GM18951 (cell line): Measurements from ENCODE around the gene CTTN.

ENCODE experiments used
- POLR2A ChIP-seq: IDR thresholded peaks from 4 replicates; pipeline ENCODE4 v1.6.1; 2011; ENCODE audit warnings: mild to moderate bottlenecking; ENCODE audit not compliant: insufficient read length, insufficient read depth; ENCODE audit errors: extremely low read depth
- in situ Hi-C: fragments of 300-500 bp; cut with MboI; formaldehyde crosslinking; loops from one replicate; pipeline ENCODE4 v1.12.0; 2022; ENCODE audit warnings: low sequenced_read_pairs, mixed read lengths, inconsistent platforms; ENCODE audit not compliant: unreplicated experiment

Gene CTTN

DNA sequence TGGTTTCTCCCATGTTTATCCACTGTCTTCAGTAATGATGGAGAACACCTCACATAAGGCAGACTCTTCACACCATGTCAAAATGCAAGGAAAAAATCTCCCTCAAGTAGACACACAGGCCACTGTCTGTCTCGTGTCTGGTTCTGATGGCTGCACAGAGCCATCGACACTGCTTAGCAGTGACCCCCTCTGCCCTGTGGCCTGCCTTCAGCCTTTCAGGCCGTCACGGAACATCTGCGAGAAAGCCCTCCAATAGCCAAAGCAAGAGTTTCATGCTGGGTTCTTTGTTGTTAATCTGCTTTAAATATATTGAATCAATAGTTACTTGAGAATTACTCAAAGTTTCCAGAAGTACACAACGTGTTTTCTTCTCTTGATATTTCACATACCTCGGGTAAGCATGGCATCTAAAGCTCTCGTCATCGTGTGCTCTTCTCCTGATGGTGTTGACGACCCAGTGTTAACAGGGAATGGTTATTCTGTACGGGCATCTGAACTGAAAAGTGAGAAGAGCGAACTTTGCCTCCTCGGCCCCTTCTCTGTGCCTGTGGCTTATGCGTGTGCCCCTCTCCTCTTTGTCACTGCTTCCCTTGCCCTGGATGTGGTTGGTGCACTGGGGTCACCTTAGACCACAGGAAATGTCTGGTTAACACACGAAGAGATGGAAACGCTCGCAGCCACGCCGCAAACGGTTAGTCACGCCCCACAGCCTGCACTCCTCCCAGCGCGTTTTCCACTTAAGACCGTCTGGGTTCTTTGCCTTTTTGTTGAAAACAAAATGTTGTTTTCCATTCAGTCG, 33.4 kb upstream of the CTTN start:
- in situ Hi-C loops = no loop called here
- no peak for TF ChIP-seq POLR2A

DNA sequence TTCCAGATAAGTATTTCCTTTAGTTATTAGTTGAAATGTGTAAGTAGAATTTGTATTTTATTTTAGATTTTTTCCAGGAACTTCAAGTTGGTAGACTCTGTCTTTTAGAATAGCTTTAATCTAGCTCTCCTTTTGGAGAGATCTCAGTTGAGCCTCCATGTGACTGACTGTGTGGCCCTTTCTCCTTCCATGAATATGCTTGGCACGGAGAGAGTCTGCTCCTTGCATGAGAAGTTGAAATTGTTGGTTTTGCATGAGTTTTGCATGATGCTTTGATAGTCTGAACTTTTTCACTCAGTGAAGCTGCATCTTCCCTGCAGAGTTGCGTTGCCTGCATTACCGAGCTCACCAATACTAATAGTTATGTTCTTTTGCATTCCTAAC, 32.8 kb upstream of the CTTN start:
- TF ChIP-seq POLR2A = no peak

GRCh38 chr11:70367071-70367470, 31.3 kb upstream of the CTTN start:
- no peak for TF ChIP-seq POLR2A
- in situ Hi-C loops = no loop called here

More for the DNA sequence above, 32.8 kb upstream of the CTTN start:
- in situ Hi-C loops = no loop called here

DNA sequence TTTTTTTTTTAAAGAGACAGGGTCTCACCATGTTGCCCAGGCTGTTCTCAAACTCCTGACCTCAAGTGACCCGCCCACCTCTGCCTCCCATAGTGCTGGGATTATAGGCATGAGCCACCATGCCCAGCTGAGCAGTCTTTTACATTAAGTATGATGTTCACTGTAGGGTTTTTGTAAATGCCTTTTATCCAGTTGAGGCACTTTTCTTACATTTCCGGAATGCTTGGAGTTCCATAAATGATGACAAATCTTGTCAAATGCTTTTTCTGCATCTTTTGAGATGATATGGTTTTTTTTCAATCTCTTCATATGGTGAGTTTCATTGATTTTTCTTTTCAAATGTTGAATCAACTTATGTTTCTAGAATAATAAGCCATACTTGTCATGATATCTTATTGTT, 29.4 kb upstream of the CTTN start:
- in situ Hi-C loops = no loop called here
- TF ChIP-seq POLR2A = no peak

- TF ChIP-seq POLR2A = no peak
- in situ Hi-C loops = no loop called here
These were observed 27.1 kb upstream of the CTTN start for GRCh38 chr11:70371241-70371640.

DNA sequence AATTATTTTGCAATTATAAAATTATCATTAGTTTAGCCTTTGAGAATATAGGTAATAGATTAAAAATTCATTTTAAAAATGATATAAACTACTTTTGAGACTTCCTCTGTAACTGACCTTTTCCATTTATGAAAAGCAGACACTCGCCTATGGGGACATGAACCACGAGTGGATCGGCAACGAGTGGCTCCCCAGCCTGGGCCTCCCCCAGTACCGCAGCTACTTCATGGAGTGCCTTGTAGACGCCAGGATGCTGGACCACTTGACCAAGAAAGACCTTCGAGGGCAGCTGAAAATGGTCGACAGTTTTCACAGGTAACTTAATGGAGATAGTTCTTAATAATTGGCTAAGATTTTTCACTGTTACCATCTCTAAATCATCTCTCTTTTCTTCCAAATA, 26.3 kb upstream of the CTTN start:
- in situ Hi-C loops = no loop called here
- TF ChIP-seq POLR2A = no peak

DNA sequence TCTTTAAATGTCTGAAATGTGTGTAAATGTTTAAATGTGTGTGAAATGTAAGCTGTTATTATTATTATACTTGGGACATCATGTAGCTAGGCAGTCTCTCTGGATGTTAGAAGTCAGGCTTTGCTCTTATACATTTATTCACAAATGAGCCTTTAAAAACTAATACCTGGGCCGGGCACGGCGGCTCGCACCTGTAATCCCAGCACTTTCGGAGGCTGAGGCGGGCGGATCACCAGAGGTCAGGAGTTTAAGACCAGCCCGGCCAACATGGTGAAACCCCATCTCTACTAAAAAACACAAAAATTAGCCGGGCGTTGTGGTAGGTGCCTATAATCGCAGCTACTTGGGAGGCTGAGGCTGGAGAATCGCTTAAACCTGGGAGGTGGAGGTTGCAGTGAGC, 21.7 kb upstream of the CTTN start:
- in situ Hi-C loops = no loop called here
- no peak for TF ChIP-seq POLR2A

DNA sequence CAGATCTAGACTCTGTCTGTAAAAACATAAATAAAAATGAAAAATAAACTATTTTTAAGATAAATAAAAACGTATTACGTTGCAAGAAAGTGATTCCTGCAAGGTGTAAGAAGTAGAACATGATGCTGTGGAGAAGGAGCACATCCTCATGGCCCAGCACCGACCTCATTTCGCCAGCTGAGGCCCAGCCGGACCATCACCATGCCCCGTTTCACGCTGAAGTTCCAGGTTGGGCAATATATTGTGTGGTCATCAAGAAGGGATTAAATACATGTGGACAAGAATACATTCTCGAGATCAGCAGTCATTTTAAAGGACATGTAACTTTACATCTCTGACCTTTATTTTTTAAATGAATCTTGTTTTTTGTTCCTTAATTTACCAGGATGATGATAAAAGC, 20.7 kb upstream of the CTTN start:
- in situ Hi-C loops = no loop called here
- no peak for TF ChIP-seq POLR2A

DNA sequence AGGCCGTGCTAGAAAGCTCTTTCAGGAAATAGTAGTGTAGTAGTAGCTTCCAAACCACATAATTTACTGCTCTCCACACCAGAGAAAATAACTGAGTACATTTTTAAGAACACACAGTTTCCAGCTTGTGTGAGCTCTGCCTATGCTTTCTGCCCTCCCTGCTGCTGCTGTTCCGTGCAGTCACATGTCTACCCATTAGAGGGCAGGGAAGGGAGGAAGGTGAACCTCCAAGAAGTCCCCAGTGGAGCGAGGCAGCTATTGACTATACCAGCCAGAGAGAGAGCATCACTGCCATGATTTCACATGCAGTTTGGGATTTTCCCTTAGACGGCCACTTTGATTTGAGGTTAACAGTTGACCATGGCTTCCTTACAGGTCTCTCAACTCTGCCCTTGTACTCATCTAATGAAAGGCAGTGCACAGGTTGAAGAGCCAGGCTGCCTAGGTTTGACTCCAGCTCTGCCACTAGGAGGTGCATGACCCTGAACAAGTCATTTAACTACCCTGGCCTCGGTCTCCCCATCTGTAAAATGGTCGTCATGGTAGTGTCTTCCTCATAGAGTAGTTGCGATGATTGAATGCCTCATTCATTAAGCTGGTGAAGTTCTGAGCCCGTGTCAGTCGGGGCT, 19.7 kb upstream of the CTTN start:
- TF ChIP-seq POLR2A = no peak
- in situ Hi-C loops = no loop called here

GRCh38 chr11:70381350-70381749, 17.0 kb upstream of the CTTN start:
- TF ChIP-seq POLR2A = no peak

DNA sequence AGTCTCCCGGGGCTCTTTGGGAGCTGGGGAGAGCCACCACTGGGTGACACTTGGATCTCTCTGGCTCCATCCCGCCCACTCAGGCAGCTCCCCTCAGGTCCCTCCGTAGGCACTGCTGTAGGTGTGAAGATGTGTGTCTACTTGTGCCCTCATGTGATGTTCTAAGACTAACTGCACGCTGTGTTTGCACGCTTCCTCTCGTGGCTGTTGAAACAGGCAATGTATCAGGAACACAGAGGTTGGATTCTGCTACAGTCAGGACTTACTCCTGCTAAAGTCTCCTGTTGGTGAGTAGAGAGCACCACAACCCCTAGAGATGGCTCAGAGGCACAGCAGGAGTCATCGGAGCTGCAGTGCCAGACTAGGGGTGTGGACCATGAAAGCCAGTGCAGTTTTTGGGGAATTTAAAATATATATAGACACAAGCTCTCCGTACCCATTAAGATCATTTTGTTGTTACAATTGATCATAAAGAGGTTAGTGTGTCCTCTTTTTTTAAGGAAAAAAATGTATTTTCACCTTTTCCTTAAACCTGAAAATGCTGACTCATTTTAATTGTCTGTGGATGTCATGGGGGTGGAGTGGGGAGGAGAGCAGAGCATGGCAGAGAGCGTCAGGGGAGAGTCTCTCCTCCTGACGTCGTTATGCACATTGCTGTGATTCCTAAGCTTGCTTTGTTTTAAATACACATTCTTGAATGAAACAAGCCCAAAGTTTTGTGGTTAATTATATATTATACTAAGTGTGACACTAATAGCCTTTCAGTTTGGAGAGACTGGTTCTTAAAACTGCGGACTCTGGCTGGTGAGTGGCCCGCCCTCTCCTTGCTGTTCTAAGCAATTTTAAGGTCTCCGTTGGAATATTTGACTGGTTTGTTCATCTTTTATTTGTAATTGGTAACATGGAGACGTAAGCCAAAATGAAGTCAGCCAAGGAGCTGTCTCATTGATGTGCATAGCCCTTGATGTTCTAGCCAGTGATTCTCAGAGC, 16.2 kb upstream of the CTTN start:
- no peak for TF ChIP-seq POLR2A
- in situ Hi-C loops = no loop called here

More at GRCh38 chr11:70381350-70381749, 17.0 kb upstream of the CTTN start:
- in situ Hi-C loops = no loop called here

GRCh38 chr11:70383664-70384565, 14.4 kb upstream of the CTTN start:
- in situ Hi-C loops = no loop called here
- TF ChIP-seq POLR2A = no peak
